Measurements from ENCODE around the gene OR6K3. TPM values are rescaled to one million over a fixed set of nuclear protein-coding genes. Genes with fewer than 3 reads are reported as not detected.

The OR6K3 gene
- total RNA-seq, 1 donor from 2014 or later, result not detected

- no peak for DNase-seq
Observed at GRCh38 chr1:158686111-158687009, 34.2 kb downstream of the OR6K3 start, which contains the start of gene SPTA1. TSS of gene SPTA1 (minus strand) at chr1:158686715. CDS start at chr1:158686517, 198 bp downstream.

GRCh38 chr1:158685085-158685484, 35.4 kb downstream of the OR6K3 start:
- no peak for DNase-seq

- DNase-seq, result no peak
Observed at GRCh38 chr1:158681606-158682005, 38.9 kb downstream of the OR6K3 start.

GRCh38 chr1:158679289-158679688, 41.2 kb downstream of the OR6K3 start:
- DNase-seq, result no peak

- no peak for DNase-seq
Observed at GRCh38 chr1:158675563-158676323, 44.8 kb downstream of the OR6K3 start.

- no peak for DNase-seq
Observed at GRCh38 chr1:158674302-158674701, 46.2 kb downstream of the OR6K3 start.

Other genes starting within 250 kb of the OR6K3 start
- not detected for gene OR10R2, start 248.5 kb downstream of the OR6K3 start, total RNA-seq
- not detected for gene OR6Y1, start 166.3 kb downstream of the OR6K3 start, total RNA-seq
- gene OR6P1, start 150.1 kb downstream of the OR6K3 start, total RNA-seq, result not detected
- not detected for gene OR10X1, start 140.8 kb downstream of the OR6K3 start, total RNA-seq
- not detected for gene OR10Z1, start 115.5 kb downstream of the OR6K3 start, total RNA-seq
- 10.6 TPM for gene SPTA1, start 34.0 kb downstream of the OR6K3 start, total RNA-seq
- not detected for gene OR6K2, start 20.1 kb downstream of the OR6K3 start, total RNA-seq
- not detected for gene OR6K6, start 34.0 kb upstream of the OR6K3 start, total RNA-seq
- not detected for gene OR6N1, start 51.5 kb upstream of the OR6K3 start, total RNA-seq
- gene OR6N2, start 60.5 kb upstream of the OR6K3 start, total RNA-seq, result not detected
- gene MNDA, start 110.6 kb upstream of the OR6K3 start, total RNA-seq, result 26.3 TPM
- gene PYHIN1, start 210.8 kb upstream of the OR6K3 start, total RNA-seq, result 0.20 TPM

All from skin of body (tissue), 2 donors.